GM19372 (cell line): Measurements from ENCODE around the gene ARFRP1.

ENCODE experiments used
- ATAC-seq: cut with Tn5 transposase; IDR thresholded peaks from one replicate; pipeline ENCODE4 v1.9.1; 2021; ENCODE audit warnings: mild to moderate bottlenecking, low read depth, moderate library complexity; ENCODE audit not compliant: unreplicated experiment

ARFRP1 gene

GRCh38 chr20:63693083-63693732, 14.6 kb downstream of the ARFRP1 start:
- no peak for ATAC-seq

- ATAC-seq = no peak
Measured at GRCh38 chr20:63692436-63693082, 15.2 kb downstream of the ARFRP1 start.

GRCh38 chr20:63691711-63692435, 15.9 kb downstream of the ARFRP1 start:
- no peak for ATAC-seq

- ATAC-seq = no peak
Measured at GRCh38 chr20:63690898-63691710, 16.7 kb downstream of the ARFRP1 start.

- no peak for ATAC-seq
Measured at GRCh38 chr20:63690003-63690897, 17.5 kb downstream of the ARFRP1 start.

DNA sequence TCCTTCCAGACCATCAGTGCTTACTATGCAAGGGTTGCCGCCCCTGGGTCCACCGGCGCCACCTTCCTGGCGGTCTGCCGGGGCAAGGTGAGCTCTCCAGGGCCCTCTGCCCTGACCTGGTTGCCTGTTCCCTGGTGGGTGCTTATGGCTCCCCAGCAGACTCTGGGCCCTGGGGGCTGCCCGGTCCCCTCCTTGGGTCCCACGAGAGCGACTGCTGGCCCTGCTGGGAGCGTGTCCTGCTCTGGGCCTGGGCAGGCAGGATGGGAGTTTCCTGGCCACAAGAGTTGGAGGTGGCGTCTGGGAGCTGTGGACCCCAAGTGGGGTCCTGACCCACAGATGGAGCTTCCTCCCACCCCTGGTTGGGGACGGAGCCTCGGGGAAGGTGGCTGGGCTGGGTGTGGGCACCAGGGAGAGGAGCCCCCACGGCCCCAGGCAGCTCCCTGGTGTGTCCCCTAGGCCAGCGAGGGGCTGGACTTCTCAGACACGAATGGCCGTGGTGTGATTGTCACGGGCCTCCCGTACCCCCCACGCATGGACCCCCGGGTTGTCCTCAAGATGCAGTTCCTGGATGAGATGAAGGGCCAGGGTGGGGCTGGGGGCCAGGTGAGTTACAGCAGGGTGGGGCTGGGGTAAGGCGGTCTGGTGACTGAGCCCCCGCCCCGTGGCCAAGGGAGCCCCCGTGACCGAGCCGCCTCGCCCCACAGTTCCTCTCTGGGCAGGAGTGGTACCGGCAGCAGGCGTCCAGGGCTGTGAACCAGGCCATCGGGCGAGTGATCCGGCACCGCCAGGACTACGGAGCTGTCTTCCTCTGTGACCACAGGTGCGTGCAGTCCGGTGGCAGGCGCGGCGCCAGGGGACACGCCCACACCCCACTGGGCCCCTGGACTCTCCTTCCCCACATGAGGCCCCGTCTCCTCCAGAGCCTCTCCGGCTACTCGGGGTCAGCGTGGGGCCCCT, 18.5 kb downstream of the ARFRP1 start:
- ATAC-seq = no peak

GRCh38 chr20:63688228-63689045, 19.3 kb downstream of the ARFRP1 start:
- no peak for ATAC-seq

- ATAC-seq = no peak
Measured at GRCh38 chr20:63687419-63688178, 20.2 kb downstream of the ARFRP1 start.

GRCh38 chr20:63686492-63687321, 21.1 kb downstream of the ARFRP1 start:
- no peak for ATAC-seq

DNA sequence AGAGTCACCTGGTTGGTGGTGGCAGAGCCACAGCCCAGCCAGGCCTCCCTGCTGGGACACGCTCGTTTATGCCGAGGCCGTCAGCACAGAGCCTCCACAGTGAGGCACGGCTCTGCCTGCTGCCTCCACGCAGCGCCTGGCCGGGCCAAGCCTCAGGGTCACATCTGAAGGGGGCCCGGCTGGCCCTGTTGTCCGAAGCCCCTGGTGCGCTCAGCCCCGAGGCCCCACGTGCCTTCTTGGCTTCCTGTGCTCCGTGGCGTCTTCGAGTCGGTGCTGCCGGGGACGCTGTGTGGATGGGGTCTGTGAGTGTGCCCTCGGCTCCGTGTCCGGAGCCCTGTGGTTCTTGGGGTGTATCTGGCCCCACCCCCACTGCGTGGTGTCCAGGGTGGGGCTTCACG, 21.7 kb downstream of the ARFRP1 start:
- ATAC-seq = no peak

DNA sequence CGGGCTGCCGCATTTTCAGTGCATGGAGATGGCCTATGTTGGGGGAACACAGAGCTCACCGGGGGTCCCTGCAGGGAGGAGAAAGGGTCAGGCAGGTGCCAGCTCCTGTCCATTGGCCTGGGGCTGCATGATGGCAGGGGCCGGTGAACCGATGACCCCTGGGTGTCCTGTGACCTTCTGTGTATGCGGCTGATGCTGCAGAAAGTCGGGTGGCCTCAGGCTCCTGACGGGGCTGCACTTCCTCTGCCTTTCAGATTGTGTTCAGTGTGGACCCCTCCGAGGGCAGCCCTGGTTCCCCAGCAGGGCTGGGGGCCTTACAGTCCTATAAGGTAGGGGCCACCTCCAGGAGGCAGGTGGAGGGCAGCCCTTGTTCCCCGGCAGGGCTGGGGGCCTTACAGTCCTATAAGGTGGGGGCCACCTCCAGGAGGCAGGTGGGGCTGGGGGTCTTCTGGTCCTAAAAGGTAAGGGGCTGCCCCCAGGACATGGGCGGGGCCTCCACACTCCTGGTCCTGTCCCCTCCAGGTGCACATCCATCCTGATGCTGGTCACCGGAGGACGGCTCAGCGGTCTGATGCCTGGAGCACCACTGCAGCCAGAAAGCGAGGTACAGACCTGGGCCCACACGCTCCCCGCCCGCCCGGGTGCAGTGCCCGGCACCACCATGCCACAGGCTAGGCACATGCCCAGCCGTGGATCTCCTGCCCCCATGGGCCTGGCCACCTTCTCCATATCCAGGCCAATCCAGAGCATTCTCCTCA, 22.3 kb downstream of the ARFRP1 start:
- no peak for ATAC-seq

DNA sequence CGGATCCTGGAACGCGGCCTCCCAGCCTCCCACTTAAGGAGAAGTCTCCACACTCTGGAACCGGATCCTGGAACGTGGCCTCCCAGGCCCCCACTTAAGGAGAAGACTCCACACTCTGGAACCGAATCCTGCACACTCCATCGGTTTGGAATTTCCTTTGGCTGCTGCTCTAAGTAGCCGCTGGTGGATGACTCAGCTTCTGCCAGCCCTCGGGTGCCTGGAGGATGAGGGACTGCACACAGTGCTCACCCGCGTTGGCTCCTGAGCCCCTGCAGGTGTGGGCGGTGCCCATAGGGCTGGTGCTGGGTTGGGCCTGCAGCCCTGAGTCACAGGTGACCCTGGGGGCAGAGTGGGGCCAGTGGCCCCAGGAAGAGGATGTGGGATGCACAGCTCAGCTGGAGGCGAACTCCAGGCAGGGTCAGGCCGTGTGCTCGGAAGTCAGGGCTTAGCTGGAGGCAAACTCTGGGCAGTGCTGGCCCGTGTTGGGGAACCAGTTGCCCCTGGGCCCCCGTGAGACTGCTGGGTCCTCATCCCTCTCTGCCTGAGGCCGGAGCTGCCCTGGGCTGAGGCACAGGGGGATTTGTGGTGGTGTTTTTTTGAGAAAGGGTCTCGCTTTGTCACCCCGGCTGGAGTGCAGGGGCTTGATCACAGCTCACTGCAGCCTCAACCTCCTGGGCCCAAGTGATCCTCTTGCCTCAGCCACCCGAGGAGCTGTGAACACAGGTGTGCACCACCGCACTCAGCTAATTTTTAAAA, 25.2 kb downstream of the ARFRP1 start:
- ATAC-seq = no peak

- ATAC-seq = no peak
Measured at GRCh38 chr20:63681609-63682142, 26.1 kb downstream of the ARFRP1 start.

DNA sequence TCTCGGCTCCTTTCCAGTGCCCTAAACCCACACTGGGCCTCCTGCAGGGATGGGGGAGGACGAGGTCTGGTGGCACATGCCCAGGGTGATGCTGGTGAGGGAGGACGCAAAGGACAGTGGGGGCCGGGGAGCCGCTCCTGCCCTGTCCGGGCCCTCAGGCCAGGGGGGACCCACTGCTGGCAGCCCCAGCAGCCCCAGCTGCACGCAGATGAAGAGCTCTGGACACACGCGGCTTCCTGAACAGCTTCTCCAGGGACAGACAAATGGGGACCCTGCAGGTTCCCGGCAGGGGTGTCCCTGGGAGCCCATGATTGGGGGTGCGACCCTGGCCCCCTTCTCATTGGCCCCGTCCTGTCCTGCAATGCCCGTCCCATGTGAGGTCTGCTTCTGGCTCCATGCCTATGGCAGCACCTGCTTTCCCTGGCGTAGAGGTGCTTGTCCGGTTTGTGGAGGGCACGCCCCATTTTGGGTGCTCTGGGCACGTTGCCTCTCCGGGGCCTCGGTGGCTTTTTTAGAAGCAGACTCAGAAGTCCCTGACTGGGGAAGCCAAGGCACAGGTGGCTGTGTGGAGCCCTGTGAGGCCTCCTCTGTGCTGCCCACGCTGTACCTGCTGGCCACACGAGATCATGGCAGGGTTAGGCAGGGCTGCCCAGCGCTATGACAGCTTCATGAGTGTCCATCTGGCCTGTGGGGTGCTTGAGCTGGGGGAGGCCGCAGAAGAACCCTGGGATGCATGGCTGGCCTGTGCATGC, 26.7 kb downstream of the ARFRP1 start:
- ATAC-seq = no peak
